Retina (tissue), 1 donor: ENCODE measurements around the gene TRMT112.
A peak's percentile ranks its signal among the peaks of the same experiment; 100 is the strongest.

Source experiments
- DNase-seq: peaks from one replicate; pipeline ENCODE4 v3.0.0-alpha.2; 2016

Gene TRMT112

GRCh38 chr11:64306563-64306875 is 10.8 kb downstream of the TRMT112 start:
- DNase-seq, result no peak

- peak; percentile 74 for DNase-seq
Observed at GRCh38 chr11:64305691-64306562, 11.4 kb downstream of the TRMT112 start.

- peak; percentile 95 for DNase-seq
Observed at GRCh38 chr11:64305075-64305690, 12.2 kb downstream of the TRMT112 start, which contains the start of gene ESRRA. ESRRA (plus strand) TSS chr11:64305524; CDS start chr11:64307180, 1,656 bp downstream.

GRCh38 chr11:64304316-64305072 is 12.9 kb downstream of the TRMT112 start:
- DNase-seq, result peak; percentile 93

GRCh38 chr11:64304032-64304315 is 13.4 kb downstream of the TRMT112 start:
- DNase-seq, result no peak

GRCh38 chr11:64303109-64304031 is 14.0 kb downstream of the TRMT112 start:
- no peak for DNase-seq

- DNase-seq, result peak; percentile 45
Observed at GRCh38 chr11:64299847-64300648, 17.3 kb downstream of the TRMT112 start, which contains the start of gene CATSPERZ. CATSPERZ (plus strand) TSS chr11:64300358; CDS start chr11:64300411, 53 bp downstream.

GRCh38 chr11:64298966-64299846 is 18.2 kb downstream of the TRMT112 start:
- DNase-seq, result peak; percentile 71

- DNase-seq, result peak; percentile 28
Observed at GRCh38 chr11:64297699-64298358, 19.5 kb downstream of the TRMT112 start.

- peak; percentile 49 for DNase-seq
Observed at GRCh38 chr11:64296830-64297698, 20.3 kb downstream of the TRMT112 start.

- DNase-seq, result no peak
Observed at GRCh38 chr11:64296236-64296635, 21.1 kb downstream of the TRMT112 start.

- no peak for DNase-seq
Observed at GRCh38 chr11:64295760-64296159, 21.6 kb downstream of the TRMT112 start.

GRCh38 chr11:64294774-64295173 is 22.6 kb downstream of the TRMT112 start:
- DNase-seq, result peak; percentile 78

GRCh38 chr11:64292460-64293254 is 24.7 kb downstream of the TRMT112 start:
- peak; percentile 27 for DNase-seq

- peak; percentile 61 for DNase-seq
Observed at GRCh38 chr11:64291752-64292459, 25.5 kb downstream of the TRMT112 start.

- DNase-seq, result no peak
Observed at GRCh38 chr11:64291262-64291751, 26.1 kb downstream of the TRMT112 start, which contains the start of gene KCNK4. KCNK4 (plus strand) TSS chr11:64291302; CDS start chr11:64293019, 1,717 bp downstream.
